GM21367 (cell line): ENCODE results near the gene PCCA.
A peak's percentile ranks its signal among the peaks of the same experiment; 100 is the strongest.
"Not testable (repeated sequence)": the region's sequence is repeated elsewhere in the genome, so short reads cannot be mapped to it uniquely, and the experiment has no call there.

ENCODE experiments used
- ATAC-seq: cut with Tn5 transposase; IDR thresholded peaks from one replicate; pipeline ENCODE4 v1.9.1; 2021; ENCODE audit not compliant: unreplicated experiment

PCCA gene

DNA sequence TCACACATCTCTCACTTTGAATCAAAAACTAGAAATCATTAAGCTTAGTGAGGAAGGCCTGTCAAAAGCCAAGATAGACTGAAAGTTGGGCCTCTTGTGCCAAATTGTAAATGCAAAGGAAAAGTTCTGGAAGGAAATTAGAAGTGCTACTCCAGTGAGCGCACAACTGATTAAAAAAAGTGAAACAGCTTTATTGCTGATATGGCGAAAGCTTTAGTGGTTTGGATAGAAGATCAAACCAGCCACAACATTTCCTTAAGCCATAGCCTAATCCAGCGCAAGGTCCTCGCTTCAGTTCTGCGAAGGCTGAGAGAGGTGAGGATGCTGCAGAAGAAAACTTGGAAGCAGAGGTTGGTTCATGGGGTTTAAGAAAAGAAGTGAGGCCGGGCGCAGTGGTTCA is 7.6 kb downstream of the PCCA start:
- ATAC-seq = no peak

DNA sequence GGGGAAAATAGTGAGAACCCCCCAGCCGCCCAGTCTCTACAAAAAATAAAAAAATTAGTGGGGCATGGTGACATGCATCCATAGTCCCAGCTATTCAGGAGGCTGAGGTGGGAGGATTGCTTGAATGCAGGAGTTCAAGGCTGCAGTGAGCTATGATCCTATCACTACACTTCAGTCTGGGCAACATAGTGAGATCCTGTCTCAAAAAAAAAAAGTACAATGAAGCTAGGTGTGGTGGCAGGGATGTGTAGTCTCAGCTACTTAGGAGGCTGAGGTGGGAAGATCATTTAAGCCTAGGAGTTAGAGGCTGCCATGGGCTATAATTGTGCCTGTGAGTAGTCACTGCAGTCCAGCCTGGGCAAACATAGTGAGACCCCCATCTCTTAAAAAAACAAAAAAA is 8.9 kb downstream of the PCCA start:
- ATAC-seq = no peak

DNA sequence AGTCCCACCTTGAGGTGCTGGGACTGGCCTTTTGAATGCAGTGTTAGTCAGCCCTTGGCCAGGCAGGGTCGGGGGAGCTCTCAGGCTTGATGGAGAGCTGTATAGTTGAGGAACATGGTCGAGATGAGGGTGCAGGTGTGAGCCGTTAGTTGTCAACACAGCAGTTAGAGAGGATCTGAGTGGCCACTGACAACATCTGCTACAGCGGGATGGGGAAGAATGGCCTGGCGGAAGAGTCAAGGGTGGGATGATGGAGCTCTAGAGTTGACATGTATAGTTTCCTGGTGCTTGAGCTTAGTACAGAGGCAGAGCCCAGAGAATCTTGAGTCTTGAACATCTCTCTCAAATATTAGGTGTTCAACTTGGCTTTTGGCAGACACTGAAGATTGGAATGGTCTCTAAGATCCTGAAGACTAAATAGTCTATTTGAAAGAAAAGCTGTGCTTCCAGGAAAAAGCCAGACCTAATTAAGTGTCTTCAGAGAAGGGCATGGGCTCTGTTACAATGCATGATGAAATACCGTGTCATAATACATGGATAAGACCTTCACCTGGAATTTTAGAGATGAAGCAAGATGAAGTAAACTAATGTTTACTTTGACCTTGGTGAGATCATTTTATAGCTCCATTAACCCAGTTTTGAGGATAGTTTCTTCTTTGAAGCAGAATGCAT is 9.7 kb downstream of the PCCA start:
- no peak for ATAC-seq

DNA sequence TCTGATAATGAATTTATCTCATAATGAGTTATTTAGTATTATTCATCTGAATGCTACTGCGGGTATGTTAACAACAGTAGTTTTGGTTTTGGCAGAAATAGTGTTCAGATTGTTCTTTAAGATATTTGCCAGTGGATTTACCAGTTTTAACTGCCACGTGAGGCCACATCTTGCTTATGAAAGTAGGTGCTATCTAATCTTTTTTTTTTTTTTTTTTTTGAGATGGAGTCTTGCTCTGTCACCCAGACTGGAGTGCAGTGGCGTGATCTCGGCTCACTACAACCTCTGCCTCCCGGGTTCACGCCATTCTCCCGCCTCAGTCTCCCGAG is 10.2 kb downstream of the PCCA start:
- not testable (repeated sequence) for ATAC-seq

DNA sequence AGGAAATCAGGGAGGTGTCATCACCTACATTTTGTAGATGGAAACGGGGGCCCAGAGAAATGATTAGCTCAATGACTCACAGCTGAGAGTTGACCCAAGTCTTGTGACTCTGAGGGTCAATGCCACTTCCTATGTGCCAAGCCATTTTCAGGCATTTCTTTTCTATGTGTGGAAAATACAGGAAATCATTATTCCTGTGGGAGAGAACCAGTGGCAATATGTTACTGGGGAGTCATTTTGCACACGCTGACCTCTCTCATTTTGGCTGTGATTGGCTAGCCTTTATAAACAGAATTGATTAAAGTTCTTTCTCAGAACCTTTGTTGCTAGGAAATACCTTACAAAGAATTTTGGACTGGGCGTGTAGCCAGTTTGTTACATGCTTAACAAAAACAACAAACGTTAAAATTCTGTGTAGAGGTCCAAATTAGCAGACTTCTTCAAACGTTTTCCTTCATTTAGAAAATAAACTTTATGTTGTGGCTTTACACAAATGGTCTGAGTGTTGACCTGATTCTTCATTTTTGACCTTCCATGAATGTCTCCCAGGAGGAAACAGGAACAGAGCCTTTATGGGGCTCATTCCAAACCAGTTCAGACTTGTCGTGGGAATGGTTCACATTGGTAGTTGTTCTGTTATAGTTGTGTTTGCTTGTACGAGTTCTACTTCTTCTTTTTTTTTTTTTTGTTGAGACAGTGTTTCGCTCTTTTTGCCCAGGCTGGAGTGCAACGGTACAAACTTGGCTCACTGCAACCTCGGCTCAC is 11.4 kb downstream of the PCCA start:
- no peak for ATAC-seq

DNA sequence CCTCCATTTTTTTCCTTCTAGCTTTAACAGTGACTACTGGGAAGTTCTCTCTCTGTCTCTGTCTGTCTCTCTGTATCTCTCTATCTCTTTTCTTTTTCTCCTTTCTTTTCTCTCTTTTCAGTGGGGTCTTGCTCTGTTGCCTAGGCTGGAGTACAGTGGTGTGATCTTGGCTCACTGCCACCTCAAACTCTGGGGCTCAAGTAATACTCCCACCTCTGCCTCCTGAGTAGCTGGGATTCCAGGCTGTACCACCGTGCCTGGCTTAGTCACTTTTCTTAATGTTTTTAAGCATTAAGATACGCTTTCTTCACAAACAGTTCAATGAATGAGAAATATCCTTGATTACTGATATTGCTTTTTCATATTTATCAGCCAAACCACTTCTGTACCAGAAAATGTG is 13.1 kb downstream of the PCCA start:
- no peak for ATAC-seq

DNA sequence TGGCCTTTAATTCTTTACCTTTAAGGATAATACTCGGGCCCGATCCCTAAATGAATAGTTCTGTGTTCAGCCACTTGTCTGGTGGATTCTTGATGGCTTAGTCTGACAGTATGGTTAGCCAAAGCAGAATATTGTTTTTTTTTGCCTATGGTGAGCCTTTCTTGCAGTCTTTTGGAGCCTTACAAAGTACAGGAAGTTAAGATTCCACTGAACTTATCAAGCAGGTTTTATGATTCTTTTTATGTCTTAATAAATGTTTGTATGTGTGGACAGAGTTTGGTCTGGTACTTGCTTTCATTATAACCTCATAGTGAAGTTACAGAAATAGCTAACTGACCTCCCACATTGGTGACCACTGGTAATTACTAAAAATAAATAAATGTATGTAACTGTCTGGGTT is 17.1 kb downstream of the PCCA start:
- no peak for ATAC-seq

DNA sequence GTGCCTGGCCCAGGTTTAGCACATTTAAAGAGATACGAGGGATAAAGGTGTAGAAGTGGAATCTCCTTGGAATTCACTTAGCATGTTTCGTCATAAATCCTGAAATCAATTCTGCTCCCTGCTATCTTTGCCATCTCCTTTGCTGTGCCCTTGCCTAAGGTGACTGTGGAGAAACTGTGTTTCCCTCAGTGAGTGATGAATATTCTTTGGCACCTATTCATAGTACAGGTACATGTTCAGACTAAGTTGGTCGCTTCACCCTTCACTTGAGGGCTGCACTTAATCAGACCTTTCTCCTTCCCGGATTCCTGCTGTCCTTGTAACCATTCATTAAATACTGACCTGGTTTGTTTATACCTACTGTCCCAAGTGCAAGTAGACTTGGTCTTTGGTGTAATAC is 17.8 kb downstream of the PCCA start:
- no peak for ATAC-seq

DNA sequence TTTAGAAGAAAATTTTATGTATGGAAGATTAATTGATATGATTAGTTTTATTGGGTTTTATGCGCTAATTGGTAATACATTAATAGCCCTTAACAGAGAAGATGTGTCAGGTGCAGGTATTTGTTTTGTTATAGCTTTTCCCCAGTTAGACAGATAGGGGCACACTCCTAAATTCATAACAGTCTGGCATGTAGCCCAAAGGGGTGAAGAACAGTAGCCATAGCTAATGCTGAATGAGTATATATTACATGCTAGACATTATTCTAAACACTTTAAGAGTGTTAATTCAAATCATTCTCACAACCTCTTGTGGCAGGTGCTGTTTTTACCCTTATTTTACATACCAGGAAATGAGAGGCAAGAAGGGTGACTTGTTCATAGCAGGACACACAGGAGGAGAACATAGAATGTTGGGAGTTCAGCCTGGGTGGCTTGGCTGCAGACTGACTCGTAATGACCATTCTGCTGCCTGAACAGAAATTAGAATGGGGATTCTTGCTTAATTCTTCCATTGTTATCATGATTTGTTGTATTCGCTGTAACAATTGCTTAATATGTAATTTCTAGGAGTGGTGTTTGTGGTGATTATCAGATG is 20.1 kb downstream of the PCCA start:
- ATAC-seq = no peak

DNA sequence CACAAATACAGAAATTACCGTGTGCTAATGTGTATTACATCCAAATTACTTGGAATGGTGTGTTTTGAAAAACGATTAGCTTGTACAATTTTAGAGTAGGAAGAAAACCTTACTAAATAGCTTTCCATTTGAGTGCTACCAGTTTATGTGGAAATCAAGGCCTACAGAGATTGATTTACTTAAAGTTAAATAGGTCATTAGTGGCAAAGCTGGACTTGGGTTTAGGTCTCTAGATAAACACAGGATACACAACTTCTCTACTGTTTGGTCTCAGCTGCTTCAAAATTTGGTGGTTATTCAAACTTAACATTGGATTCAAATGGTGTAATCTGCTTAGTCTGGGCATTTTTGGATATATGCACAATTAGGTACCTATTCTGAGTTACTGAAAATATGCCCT is 21.4 kb downstream of the PCCA start:
- no peak for ATAC-seq

DNA sequence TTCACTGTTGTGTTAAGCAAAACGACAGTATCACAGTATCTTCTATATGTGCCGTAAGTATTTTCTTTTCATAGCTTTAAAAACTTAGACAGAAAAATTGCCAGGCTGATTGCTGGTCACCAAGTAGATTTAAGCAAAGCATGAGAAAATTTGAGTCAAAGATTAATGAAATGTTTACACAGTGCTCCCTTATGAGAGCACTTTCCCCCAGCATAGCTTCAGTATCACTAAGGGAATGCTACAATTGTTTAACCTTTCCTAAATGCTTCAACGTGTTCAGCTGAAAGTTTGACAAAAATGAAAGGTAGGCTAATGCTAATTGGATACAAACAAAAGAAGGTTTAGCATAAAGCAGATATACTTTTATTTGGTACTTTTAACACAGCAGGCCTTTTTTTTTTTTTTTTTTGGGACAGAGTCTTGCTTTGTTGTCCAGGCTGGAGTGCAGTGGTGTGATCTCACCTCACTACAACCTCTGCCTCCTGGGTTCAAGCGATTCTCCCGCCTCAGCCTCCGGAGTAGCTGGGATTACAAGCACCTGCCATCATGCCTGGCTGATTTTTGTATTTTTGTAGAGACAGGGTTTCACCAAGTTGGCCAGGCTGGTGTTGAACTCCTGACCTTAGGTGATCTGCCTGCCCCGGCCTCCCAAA is 23.4 kb downstream of the PCCA start:
- no peak for ATAC-seq

DNA sequence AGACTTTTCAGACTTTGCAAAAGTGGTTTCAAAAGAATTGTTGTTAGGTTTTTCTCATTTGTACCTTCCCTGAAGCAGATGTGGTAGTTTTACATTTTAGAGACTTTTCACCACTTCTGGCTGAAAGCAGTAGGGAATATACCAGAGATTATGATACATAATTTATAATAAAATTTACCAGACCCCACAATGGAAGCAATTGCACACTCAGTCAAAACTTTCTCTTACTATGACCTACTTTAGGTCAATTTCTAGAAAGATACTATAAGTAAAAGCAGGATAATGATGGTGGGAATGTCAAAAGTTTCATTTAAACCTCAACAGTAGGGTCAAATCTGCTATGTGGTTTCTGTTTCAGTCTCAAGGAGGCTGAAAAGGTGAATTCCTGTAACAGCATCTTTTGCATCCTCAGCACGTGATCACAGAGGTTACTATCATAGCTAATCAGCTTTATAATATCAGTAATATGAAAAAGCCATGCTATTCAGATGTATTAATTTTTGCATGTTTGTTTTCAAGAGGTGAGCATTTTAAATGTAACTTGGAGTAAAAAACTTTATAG is 26.9 kb downstream of the PCCA start:
- peak; percentile 76 for ATAC-seq

DNA sequence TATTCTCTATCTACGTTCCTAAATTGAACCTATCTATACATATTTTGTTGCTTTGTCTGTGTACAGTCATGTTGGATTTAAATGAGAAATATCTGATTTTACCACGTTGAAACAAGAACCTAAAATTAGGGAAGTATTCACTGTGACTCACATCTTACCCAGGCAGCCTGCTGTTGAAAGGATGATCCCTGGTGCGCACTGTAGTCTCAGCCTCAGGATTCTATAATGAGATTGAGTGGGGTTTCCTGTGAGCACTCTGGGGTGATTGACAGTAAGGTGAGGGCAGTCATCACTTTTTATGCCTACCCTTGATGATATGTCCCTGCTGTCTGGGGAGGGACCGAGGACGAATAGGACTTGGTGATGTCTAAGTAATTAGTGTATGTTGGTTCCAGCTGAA is 35.4 kb downstream of the PCCA start:
- ATAC-seq = no peak

DNA sequence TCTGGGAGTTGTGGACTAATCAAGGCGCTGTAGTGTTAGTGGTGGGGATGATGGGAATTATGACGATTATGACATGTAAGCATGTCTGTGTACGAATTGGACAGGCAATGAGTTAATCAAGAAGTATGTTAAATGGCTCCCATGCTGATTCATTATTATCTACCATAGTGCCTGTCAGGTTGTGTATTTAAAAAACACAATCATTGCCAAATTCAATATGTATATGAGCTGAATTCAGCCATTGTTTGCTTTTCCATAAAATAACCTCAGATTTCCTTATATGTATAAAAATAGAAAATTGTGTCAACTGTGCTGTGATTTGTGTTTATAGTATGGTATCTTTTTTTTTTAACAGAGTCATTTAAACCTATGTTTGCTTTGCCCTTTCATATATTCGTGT is 37.1 kb downstream of the PCCA start:
- no peak for ATAC-seq

DNA sequence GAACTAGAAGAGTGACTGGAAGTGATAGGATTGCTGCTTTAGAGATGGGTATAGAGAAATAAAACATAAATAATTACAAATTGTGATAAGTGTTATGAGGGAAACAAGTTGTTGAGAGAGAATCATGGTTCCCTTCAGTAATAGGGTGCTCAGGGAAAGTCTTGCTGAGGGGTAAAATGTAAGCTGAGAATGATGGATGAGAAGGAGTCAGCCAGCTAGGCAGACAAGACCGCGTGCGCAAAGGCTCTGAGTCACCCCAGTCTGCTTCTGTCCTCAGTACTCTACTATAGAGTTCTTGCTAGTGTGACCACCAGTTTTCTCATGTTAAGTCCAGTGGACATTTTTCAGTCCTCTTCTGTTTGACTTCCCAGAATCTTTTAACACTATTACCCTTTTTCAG is 39.5 kb downstream of the PCCA start:
- no peak for ATAC-seq

DNA sequence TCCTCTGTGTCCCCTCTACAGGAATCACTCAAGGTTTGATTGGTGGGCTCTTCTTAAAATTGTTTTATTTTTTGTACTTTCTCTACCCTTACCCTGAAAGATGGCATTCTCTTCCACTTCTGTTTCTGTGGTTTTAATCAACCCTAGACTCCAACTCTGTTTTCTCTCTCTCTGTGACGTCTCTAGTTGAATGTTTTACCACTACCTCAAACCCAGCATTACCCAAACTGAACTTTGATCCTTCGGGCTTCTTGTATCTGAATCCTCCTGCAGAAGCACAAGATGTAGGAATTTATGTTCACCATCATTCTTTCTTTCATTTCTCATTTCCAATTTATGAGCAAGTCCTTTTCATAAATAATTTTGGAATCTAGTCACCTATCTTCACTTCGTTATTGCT is 39.9 kb downstream of the PCCA start:
- no peak for ATAC-seq

DNA sequence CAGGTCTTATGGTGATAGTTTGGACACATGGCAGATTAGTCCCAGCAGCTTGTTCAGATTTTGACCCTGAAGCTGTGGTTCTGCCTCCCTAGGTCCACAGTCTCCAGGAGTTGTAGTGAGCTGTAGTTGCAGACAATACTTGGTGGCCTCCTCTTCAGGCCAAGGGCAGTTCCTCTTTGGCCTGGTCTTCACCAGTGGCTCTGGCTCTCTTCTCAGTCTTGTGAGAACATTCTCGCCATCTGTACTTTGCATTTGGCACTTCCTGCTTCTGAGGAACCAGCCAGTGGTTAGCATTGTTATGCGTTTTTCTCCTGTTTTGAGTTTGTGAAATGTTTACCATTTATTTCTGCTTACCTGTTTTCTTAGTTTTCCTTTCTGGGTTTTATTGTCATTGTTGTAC is 40.7 kb downstream of the PCCA start:
- ATAC-seq = peak; percentile 93

DNA sequence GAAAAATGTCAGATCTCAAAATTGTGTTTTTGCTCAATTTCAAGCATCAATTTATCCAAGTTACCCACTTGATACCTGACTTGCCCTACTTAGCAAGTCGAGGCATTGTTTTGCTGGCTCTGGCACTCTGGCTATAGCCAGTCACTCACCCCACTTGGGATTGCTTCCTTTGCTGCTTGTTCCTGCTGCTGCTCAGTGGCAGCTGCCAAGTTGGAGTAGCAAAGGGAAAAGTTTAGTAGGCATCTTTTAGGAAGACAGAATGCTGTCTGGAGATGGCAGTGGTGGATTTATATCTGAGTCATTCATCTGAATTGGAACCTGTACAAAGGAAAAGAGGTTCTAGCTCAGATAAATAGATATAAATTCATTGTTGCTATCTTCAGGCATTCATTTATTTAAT is 41.2 kb downstream of the PCCA start:
- ATAC-seq = no peak

DNA sequence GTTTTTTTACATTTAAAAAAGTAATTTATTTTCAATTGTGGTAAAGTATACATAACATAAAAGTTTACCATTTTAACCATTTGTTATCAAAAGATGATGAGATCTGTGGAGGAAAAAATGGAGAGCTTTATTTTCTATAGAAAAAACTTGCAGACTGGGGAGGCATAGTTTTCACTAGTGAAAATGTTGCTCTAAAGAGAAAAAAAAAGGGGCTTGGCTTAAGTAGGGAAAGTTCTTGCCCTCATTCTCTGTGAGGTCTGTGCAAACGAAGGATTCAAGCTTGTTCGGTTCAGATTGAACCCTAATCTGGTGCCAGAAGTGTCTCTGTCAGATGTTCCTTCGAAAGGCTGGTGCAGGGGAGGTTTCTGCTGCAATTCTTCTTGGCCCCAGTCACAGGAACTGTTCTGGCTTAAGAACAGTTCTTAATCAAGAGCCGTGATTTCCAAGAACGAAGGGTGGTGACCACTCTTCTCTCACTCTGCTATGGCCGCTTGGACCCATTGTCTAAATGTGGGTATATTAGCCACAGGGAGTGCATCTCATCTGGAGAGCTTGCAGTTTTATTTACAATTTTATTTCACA is 42.1 kb downstream of the PCCA start:
- ATAC-seq = no peak

DNA sequence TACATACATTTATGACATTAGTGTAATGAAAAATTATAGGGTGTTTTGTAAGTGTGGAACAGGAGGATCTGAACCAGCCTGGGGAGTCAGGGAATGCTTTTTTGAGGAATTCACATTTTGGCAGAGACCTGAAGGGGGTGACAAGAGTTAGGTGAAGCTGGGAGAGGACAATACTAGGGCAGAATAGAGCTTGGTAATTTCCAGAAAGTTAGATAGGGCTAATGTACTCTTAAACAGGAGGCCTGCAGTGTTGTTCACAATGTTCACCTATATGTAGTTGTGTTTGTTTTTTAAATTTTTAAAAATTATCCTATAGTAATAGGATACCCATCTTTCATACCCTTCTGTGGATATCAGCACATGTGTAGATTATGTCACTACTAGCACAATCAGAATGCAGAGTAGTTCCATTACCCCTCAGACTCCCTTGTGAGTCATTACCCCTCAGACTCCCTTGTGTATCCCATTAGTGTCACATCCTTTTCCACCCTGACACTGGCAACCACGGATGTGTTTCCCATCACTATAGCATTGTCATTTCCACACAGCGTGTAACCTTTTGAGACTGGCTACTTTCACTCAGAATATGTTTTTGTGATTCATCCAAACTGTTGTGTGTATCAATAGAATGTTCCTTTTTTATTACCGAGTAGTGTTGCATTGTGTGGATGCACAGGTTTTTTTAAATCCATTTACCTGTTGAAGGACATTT is 43.1 kb downstream of the PCCA start:
- no peak for ATAC-seq
